Activated CD8-positive, alpha-beta memory T cell treated with anti-CD3 and anti-CD28 coated beads, Interleukin-2, amount 50 U/mL, for 48 hours (primary cell): Measurements from ENCODE around the gene CD19.
"Not testable (repeated sequence)": the region's sequence is repeated elsewhere in the genome, so short reads cannot be mapped to it uniquely, and the experiment has no call there.

Source experiments
- DNase-seq: peaks from one replicate; pipeline ENCODE4 v3.0.0-alpha.2; 2020

CD19 gene

DNA sequence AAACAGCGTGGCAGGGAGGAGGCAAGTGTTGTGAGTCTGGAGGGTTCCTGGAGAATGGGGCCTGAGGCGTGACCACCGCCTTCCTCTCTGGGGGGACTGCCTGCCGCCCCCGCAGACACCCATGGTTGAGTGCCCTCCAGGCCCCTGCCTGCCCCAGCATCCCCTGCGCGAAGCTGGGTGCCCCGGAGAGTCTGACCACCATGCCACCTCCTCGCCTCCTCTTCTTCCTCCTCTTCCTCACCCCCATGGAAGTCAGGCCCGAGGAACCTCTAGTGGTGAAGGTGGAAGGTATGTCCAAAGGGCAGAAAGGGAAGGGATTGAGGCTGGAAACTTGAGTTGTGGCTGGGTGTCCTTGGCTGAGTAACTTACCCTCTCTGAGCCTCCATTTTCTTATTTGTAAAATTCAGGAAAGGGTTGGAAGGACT is at the start of gene CD19:
Gene CD19 (plus strand): TSS at position 171 of the 425 bp plus-strand sequence. CDS start 30 bp downstream, at position 201.
- DNase-seq, result no peak

DNA sequence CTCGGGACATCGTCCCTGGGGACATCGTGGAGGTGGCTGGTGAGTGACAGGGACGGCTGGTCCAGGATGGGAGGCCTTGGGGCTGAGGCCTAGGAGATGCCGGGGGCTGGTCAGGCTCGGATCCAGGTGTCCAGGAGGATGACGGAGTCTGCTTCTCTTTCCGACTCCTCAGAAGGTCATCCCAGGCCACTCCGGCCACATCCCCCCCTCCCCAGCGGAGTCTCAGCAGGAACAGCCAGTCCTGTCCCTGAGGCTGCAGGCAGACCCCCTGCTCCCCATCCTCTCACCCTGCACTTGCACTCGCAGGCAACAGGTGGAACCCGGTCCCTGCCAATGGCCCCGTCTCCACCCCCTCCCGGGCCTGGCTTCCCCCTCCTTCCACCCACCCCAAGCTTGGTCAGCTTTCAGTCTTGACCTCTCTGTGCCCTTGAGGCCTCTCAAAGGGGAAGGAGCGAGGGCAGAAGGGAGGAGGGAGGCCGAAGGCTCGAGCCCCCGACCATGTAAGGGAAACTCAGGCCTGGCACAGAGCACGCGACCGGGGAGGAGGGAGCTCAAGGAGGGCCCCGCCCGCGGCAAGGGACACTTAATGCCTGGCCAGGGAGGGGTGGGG is 49.1 kb upstream of the CD19 start:
- no peak for DNase-seq

DNA sequence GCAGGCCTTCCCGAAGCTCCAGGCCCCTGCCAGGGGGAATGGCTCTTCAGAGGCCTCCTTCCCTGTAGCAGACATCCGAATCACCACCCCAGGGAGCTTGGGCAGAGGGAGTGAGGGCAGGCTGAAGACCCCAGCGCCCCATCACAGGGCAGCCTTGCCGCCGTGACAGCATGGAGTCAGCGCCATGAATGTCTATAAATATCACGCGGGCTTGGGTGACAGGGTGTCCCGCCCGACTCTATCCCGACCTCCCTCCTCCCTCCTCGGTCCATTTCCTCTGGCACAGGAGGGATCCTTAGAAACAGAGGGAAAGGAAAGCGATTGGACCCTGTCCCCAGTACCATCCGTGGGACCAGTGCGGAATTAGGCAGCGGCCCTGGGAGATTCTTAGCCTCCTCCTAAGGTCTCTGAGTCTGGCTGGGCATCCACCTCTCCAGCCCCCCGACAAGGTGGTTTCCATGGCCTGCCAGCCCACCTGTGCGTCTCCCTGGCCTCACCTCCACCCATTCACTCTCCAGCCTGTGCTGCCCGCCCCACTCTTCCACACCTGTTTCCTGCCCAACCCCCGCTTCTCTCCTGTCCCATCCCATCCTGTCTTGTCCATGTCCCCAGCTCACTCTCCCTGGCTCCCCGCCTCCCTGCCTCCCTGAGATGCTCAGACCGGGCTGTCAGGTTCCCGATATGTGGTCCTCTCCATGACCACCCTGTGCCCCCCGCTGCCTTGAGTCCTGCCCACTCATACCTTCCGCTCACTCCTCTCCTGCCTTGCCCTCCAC is 48.4 kb upstream of the CD19 start:
- no peak for DNase-seq

DNA sequence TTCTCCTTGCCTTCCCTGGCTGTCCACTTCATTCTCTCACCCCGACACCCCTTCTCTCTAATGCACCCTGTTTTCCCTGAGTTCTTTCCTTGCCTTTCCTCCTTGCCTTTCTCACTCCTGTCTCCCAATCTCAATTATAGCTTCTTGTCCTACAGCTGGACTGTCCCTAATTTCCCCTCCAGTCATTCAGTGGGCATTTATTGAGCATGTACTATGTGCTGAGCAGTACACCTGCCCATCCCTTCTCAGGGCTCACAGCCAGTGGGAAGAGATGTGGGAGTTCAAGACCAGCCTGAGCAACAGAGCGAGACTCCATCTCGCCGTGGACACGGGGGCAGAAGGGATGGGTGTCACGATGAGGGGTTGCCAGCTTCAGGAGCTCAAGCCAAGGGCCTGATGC is 47.7 kb upstream of the CD19 start:
- DNase-seq, result no peak

DNA sequence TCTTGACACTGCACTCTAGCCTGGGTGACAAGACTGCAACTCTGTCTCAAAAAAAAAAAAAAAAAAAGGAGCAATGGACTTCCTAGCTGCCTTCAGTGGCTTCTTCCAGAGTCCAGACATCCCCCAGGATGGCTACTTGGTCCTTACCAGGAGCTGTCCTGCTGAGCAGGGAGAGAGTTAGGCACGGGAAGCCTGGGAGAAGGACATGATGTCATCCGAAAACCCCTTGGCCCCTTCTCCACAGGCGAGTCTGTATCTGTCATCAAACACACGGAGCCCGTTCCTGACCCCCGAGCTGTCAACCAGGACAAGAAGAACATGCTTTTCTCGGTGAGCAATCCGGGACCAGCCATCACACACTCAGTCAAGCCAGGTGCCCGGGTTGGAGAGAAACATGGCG is 44.8 kb upstream of the CD19 start:
- DNase-seq, result no peak

DNA sequence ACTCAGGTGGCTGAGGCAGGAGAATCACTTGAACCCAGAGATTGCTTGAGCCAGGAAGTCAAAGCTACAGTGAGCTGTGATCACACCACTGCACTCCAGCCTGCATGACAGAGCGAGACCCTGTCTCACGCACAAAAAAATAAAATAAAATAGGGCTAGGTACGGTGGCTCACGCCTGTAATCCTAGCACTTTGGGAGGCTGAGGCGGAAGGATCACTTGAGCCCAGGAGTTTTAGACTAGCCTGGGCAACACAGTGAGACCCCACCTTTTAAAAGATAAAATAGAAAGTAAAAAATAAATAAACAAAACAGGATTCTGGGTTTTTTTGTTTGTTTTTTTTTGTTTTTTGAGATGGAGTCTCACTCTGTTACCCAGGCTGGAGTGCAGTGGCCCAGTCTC is 41.4 kb upstream of the CD19 start:
- not testable (repeated sequence) for DNase-seq

DNA sequence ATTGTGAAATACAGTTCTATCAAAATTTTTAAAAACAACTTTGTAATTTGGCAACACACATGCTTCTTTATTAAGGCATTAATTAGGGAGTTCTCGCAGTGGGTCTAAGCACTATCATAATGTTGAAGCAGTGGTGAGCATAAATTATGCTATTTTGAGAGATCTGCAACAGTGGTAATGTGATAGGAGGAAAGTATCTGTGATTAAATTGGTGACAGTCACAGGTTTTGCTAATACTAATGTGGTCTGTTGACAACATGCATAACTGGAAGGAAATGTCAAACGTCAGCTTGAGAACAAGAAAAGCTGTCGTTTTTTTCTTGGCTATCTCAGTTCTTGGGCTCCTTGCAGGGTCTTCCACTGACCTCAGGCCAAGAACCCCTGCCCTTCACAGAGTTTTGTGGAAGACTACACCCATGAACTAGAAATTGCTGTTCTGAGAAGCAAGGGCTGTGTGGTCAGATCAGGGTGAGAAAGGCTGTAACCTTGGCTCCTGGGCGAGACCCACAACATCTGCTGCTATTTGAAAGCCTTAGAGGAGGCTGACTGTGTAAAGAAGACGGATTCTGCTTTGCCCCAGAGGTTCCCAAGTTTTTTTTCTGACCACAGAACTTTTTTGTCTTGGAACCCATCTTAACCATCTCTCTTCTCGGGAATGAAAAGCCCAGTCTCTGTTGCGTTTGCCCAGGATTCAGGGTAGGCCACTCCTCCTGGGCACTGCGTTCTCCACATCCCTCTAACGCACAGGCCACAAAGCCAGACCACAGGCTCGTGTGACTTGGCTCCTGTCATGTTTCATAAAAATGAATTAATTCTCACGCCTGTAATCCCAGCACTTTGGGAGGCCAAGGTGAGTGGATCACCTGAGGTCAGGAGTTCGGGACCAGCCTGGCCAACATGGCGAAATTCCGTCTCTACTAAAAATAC is 39.5 kb upstream of the CD19 start:
- no peak for DNase-seq

DNA sequence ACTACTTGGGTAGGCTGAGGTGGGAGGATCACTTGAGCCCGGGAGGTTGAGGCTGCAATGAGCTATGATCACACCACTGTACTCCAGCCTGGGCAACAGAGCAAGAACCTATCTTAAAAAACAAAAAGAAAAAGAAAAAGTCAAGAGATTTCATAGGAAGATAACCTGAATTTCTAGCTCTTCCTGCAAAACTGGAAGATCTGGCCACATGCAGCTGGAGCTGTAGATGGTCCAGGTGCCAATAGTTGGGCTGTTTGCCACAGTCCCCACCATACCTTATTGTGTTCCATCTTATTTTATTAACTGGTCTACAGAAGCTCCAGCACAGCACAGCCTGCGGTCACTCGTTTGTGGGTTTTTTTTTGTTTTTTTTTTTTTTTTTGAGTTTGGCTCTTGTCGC is 38.5 kb upstream of the CD19 start:
- DNase-seq, result no peak

DNA sequence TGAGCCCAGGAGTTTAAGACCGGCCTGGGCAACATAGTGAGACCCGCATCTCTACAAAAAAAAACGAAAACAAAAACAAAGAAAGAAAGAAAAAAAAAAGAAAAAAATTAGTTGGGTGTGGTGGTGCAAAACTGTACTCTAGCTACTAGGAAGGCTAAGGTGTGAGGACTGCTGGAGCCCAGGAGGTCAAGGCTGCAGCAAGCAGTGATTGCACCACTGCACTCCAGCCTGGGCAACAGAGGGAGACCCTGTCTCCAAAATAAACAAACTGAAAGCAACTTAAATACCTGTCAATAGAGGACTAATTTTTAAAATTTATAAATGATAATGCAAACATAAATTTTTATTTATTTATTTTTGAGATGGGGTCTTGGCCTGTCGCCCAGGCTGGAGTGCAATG is 36.2 kb upstream of the CD19 start:
- no peak for DNase-seq

DNA sequence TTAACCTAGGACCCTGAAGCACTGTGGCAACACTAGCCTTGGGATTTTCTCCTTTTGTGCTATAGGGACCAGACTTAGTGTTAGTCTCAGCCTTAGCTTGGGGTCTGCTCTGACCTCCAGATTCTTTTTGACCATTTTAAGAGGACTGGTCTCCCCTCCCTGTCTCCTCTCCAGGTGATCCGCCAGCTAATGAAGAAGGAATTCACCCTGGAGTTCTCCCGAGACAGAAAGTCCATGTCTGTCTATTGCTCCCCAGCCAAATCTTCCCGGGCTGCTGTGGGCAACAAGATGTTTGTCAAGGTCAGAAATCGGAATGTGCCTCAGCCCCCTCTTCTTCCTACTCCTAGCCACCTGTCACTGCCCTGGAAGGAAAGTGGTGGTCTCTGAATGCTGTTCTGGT is 33.9 kb upstream of the CD19 start:
- DNase-seq, result no peak

DNA sequence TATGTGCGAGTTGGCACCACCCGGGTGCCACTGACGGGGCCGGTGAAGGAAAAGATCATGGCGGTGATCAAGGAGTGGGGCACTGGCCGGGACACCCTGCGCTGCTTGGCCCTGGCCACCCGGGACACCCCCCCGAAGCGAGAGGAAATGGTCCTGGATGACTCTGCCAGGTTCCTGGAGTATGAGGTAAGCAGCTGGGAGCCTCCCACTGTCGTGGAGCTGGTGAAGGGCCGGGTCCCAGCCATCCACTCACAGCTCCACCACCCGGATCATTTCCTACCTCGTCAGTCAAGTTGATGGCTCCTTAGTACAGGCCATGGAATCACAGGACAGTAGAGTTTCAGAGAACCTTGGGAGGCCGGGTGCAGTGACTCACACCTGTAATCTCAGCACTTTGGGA is 33.5 kb upstream of the CD19 start:
- no peak for DNase-seq

DNA sequence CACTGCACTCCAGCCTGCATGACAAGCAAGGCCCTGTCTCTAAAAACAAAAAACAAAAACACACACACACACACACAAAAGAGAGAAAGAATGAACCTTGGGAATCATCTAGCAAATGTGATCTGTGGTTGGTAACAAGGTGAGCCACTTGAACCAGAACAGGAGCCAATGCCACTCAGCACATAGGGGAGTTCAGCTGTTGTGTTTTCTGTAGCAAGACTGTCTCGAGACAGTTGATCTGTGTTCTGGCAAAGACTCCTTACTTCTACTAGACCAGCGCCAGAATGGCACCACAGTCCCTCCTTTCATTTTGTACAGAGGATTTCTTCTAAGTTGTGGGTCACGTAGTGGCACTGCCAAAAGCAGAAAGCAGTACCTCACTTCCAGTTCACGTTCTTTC is 32.8 kb upstream of the CD19 start:
- DNase-seq, result no peak

DNA sequence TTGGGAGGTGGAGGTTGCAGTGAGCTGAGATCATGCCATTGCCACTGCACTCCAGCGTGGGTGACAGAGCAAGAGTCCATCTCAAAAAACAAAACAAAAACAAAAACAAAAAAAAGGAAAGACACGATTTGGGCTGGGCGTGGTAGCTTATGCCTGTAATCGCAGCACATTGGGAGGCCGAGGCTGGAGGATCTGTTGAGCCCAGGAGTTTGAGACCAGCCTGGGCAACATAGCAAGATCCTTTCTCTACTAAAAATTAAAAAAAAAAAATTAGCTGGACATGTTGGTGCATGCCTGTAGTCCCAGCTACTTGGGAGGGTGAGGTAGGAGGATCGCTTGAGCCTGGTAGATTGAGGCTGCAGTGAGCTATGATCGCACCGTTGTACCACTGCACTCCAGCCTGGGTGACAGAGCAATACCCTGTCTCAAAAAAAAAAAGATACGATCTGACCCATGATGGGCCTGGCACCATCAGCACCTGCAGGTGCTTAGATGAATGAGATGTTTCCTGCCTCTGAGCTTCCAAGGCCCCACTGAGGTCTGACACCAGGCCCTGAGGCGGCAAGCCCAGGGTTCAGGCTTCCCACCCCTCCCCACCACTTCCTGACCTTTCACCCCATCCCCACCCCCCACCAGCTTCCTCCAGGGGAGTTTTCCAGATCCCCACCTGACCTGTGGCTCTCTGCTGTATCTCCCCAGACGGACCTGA is 31.7 kb upstream of the CD19 start:
- no peak for DNase-seq

DNA sequence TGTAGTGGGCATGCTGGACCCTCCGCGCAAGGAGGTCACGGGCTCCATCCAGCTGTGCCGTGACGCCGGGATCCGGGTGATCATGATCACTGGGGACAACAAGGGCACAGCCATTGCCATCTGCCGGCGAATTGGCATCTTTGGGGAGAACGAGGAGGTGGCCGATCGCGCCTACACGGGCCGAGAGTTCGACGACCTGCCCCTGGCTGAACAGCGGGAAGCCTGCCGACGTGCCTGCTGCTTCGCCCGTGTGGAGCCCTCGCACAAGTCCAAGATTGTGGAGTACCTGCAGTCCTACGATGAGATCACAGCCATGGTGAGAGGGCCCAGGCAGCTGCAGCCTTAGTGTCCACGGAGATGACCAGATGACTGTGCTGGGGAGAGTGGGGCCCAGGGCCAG is 31.2 kb upstream of the CD19 start:
- DNase-seq, result no peak

DNA sequence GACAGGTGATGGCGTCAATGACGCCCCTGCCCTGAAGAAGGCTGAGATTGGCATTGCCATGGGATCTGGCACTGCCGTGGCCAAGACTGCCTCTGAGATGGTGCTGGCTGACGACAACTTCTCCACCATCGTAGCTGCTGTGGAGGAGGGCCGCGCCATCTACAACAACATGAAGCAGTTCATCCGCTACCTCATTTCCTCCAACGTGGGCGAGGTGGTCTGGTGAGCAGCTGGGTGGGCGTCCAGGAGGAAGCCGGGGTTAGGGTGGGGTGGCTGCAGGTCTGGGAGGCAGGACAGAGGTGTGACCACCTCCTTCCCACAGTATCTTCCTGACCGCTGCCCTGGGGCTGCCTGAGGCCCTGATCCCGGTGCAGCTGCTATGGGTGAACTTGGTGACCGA is 29.9 kb upstream of the CD19 start:
- no peak for DNase-seq

DNA sequence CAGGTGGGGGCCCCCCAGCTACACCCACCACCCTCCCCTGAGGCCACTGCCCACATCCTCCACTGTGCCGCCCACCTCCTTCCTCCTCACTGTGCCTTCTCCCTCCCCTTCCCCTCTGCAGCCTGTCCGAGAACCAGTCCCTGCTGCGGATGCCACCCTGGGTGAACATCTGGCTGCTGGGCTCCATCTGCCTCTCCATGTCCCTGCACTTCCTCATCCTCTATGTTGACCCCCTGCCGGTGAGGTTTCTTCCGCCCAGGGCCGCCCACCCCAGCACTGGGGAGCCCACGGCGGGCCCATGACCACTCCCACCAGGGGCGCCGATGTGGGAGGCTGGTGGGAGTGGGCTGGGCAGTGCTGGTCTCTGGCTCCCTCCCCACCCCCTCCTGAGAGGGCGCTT is 28.9 kb upstream of the CD19 start:
- no peak for DNase-seq

DNA sequence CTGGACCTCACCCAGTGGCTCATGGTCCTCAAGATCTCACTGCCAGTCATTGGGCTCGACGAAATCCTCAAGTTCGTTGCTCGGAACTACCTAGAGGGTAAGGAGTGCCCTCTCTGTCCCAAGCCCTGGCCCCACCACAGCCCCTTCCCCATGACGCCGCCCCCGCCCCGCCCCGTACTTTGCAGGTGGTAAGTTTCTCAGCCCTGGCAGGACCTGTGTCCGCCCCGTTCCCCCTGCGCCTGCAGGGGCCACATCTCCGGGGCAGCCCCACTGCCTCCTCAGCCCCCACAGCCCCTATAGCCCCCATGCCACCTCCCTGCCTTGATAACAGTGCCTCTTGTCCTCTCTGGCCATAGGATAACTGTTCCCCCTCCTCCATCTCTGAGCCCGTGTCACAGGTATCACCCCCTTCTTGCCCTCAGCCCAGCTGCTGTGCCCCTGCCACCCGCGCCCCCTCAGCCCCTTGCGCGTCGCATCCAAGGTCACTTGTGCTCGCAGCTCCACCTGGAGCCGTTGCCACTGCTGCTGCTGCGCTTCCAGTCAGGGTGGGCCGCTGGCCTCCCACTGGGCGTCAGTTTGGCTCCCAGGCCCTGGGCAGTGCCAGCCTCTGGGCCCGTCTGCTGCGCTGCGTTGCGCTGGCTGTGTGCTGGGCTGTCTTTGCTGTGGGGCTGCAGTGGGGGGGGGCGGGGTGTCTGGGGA is 28.3 kb upstream of the CD19 start:
- no peak for DNase-seq

DNA sequence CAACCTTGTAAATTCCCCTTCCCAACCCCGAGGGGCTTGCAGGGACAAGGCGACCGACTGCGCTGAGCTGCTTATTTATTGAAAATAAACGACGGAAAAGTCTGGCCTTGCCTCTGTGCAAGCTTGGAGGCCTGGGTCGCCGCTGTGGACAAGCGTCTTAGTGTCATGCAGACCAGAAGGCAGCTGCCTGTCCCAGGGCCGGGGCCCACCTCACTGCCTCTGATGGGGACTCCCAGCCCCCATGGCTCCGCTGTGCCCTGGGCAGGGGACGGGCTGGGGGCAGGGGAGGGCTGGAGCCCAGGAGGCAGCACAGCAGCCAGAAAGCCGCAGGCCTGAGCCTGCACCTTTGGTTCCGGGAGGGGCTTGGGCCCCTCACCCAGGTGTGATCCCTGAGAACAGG is 27.4 kb upstream of the CD19 start:
- DNase-seq, result no peak

DNA sequence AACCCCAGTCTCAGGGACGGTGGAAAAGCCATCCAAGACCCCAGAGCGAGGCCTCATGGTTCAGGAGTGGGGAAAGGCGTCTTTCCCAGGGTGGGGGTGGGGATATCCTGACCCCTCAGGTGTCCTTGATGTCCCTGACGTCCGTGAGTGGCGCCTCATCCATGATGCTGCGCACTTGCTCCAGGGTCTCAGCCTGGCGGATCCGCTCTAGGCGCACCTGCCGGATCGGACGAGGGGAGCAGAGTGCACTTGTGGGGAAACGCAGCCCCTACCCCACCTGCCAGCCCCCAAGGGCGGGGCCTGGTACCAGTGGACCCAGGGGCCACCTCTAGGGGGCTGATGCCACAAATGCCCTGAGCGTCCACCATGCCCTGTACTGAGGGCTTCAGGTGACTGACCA is 26.9 kb upstream of the CD19 start:
- DNase-seq, result no peak

DNA sequence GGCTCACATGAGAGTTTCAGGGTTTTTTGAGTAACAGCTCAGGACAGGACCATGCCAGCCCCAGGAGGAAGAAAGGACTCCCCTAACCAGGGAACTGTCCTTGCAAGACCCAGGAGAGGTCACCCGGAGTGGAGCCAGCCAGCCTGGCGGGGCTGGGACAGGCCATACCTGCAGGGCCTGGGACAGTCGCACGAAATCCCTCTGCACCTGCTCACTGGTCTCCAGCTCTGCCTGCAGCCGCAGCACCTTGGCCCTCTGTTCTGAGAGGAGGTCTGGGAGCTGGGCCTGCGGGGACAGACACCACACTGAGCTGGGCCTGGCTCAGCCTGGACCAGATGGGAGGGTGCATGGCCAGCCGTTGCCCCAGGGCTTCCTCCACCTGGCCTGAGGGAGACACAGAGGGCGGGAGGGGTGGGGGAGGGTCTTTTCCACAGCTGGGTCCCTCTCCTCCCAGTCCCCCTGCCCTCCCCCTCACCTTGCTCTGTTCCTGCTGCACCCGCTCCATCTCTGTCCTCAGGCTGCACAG is 26.5 kb upstream of the CD19 start:
- no peak for DNase-seq

DNA sequence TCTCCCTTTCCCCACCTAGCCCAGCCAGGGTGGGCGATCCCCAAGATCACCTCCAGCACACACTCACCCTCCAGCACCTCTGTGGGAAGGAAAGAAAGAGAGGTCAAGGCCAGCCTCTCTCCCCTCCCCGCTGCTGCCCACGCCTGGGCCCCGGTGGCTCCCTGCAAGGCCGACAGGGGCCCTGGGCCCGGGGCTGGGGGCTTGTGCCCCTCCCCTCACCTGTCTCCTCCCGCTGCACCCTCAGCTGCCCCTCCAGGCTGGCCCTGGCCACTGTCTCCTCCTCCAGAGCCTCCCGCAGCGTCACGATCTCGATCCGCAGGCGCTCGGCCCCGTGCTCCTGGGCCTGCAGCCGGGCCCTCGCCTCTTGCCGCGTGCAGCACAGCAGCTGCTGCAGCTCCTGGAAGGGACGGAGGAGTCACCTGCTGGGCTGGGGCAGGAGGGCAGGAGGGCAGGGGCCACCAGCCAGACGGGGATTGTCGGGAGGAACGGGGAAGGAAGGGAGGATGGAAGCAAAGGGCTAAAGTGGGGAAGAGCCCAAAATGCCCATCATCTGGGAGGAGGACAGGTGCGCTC is 25.9 kb upstream of the CD19 start:
- no peak for DNase-seq
